ENCODE data around the gene HPGDS. TPM values are rescaled to one million over a fixed set of nuclear protein-coding genes. Genes with fewer than 3 reads are reported as not detected.

HPGDS gene
- total RNA-seq, 1 donor from 2014 or later, result not detected

GRCh38 chr4:94365304-94365703 is 22.7 kb upstream of the HPGDS start:
- peaks cover 5% of the 10 kb centered on the region for H3K36me3 Mint-ChIP-seq (ENCODE audit: unreplicated experiment)
- no peak overlapping the region for H3K4me3 Mint-ChIP-seq (ENCODE audit: unreplicated experiment)
- peaks cover 22% of the 10 kb centered on the region for H3K4me1 Mint-ChIP-seq (ENCODE audit: unreplicated experiment)
- H3K9me3 Mint-ChIP-seq (ENCODE audit: unreplicated experiment), result peaks cover 15% of the 10 kb centered on the region
- no peaks in the 10 kb centered on the region for H3K27me3 Mint-ChIP-seq (ENCODE audit: unreplicated experiment)
- H3K27ac Mint-ChIP-seq (ENCODE audit: unreplicated experiment), result peak overlapping the region; percentile 20
- DNase-seq (ENCODE audit: extremely low spot score, unreplicated experiment), result no peak
- TF ChIP-seq CTCF (IDR thresholded peaks at IDR 0.05), result no peak

- Mint-ChIP-seq H3K27me3 (ENCODE audit: unreplicated experiment) (no peaks in the 10 kb centered on the region), H3K36me3 (ENCODE audit: unreplicated experiment) (peaks cover 5% of the 10 kb centered on the region), H3K9me3 (ENCODE audit: unreplicated experiment) (peaks cover 15% of the 10 kb centered on the region), H3K4me3 (ENCODE audit: unreplicated experiment) (no peak overlapping the region), H3K4me1 (ENCODE audit: unreplicated experiment) (peaks cover 22% of the 10 kb centered on the region), H3K27ac (ENCODE audit: unreplicated experiment) (no peak overlapping the region)
- no peak for DNase-seq (ENCODE audit: extremely low spot score, unreplicated experiment)
- no peak for TF ChIP-seq CTCF (IDR thresholded peaks at IDR 0.05)
Measured at GRCh38 chr4:94364527-94364926, 21.9 kb upstream of the HPGDS start.

- Mint-ChIP-seq H3K27me3 (ENCODE audit: unreplicated experiment) (no peaks in the 10 kb centered on the region), H3K27ac (ENCODE audit: unreplicated experiment) (no peak overlapping the region), H3K4me3 (ENCODE audit: unreplicated experiment) (no peak overlapping the region), H3K36me3 (ENCODE audit: unreplicated experiment) (peaks cover 5% of the 10 kb centered on the region), H3K4me1 (ENCODE audit: unreplicated experiment) (peaks cover 22% of the 10 kb centered on the region), H3K9me3 (ENCODE audit: unreplicated experiment) (peaks cover 14% of the 10 kb centered on the region)
- DNase-seq (ENCODE audit: extremely low spot score, unreplicated experiment), result no peak
- TF ChIP-seq CTCF (IDR thresholded peaks at IDR 0.05), result no peak
Measured at GRCh38 chr4:94363136-94363655, 20.6 kb upstream of the HPGDS start.

- Mint-ChIP-seq H3K9me3 (ENCODE audit: unreplicated experiment) (no peaks in the 10 kb centered on the region), H3K27ac (ENCODE audit: unreplicated experiment) (no peak overlapping the region)
Measured at GRCh38 chr4:94359838-94360237, 17.2 kb upstream of the HPGDS start.

GRCh38 chr4:94359221-94359620 is 16.6 kb upstream of the HPGDS start:
- no peak for DNase-seq (ENCODE audit: extremely low spot score, unreplicated experiment)
- TF ChIP-seq CTCF (IDR thresholded peaks at IDR 0.05), result no peak
- H3K27me3 Mint-ChIP-seq (ENCODE audit: unreplicated experiment), result no peaks in the 10 kb centered on the region
- no peak overlapping the region for H3K4me3 Mint-ChIP-seq (ENCODE audit: unreplicated experiment)
- H3K27ac Mint-ChIP-seq (ENCODE audit: unreplicated experiment), result no peak overlapping the region
- H3K9me3 Mint-ChIP-seq (ENCODE audit: unreplicated experiment), result no peaks in the 10 kb centered on the region
- H3K36me3 Mint-ChIP-seq (ENCODE audit: unreplicated experiment), result no peaks in the 10 kb centered on the region
- H3K4me1 Mint-ChIP-seq (ENCODE audit: unreplicated experiment), result peaks cover 12% of the 10 kb centered on the region

More at GRCh38 chr4:94359838-94360237, 17.2 kb upstream of the HPGDS start:
- H3K4me1 Mint-ChIP-seq (ENCODE audit: unreplicated experiment), result peaks cover 16% of the 10 kb centered on the region
- H3K36me3 Mint-ChIP-seq (ENCODE audit: unreplicated experiment), result no peaks in the 10 kb centered on the region
- no peak for TF ChIP-seq CTCF (IDR thresholded peaks at IDR 0.05)
- H3K27me3 Mint-ChIP-seq (ENCODE audit: unreplicated experiment), result no peaks in the 10 kb centered on the region
- DNase-seq (ENCODE audit: extremely low spot score, unreplicated experiment), result no peak
- no peak overlapping the region for H3K4me3 Mint-ChIP-seq (ENCODE audit: unreplicated experiment)
